Right atrium auricular region (tissue), 2 donors: ENCODE data around the gene FRMD1. TPM values are rescaled to one million over a fixed set of nuclear protein-coding genes. Genes with fewer than 3 reads are reported as not detected.

Experiments used
- DNase-seq: peaks from one replicate; pipeline ENCODE4 v3.0.0-alpha.2; 2019; ENCODE audit warnings: low spot score
- H3K27ac ChIP-seq, 2 donors: fragments of 200-600 bp; sonication (generic); 1 replicate in 1 of 2; 2 replicates in 1 of 2; pipeline ENCODE4 v1.5.1; 2016 to 2019
- H3K27me3 ChIP-seq, 2 donors: fragments of 200-600 bp; sonication (generic); one replicate each; pipeline versions ENCODE4 v1.5.1 to v1.6.0; 2017 to 2019
- H3K36me3 ChIP-seq: fragments of 200-600 bp; sonication (generic); one replicate; pipeline ENCODE4 v1.5.1; 2016
- H3K4me1 ChIP-seq, 2 donors: fragments of 200-600 bp; sonication (generic); one replicate each; pipeline versions ENCODE4 v1.5.1 to v1.6.0; 2017 to 2019
- H3K4me3 ChIP-seq, 2 donors: fragments of 200-600 bp; sonication (generic); 1 replicate in 1 of 2; 2 replicates in 1 of 2; pipeline ENCODE4 v1.5.1; 2017 to 2019; ENCODE audit warnings: mild to moderate bottlenecking in 1 of 2, moderate library complexity in 1 of 2
- H3K9me3 ChIP-seq, 2 donors: fragments of 200-600 bp; sonication (generic); one replicate each; pipeline ENCODE4 v1.5.1; 2019
- total RNA-seq, 2 donors: library from RNA; depleted of rRNA; stranded (reverse); fragments of >200 nt; gene quantifications; one replicate each; pipeline ENCODE4 v1.1.0, GENCODE V29; 2016
- TF ChIP-seq, protein P1 (sequence below), 2 donors: fragments of 200-600 bp; sonication (generic); IDR thresholded peaks; one replicate each; pipeline ENCODE4 v1.5.1; 2019; ENCODE audit warnings: antibody characterized with exemption in 2 of 2

The FRMD1 gene
- total RNA-seq, 2 donors from 2014 or later: 0.08 TPM; not detected in 1

GRCh38 chr6:168054765-168055560, 24.0 kb downstream of the FRMD1 start:
- no peak overlapping the region for H3K4me3 ChIP-seq
- no peaks in the 10 kb centered on the region for H3K9me3 ChIP-seq
- no peak for DNase-seq
- peak overlapping the region; percentile 34 to 40 for H3K27ac ChIP-seq
- H3K4me1 ChIP-seq: peaks cover 0 to 28% of the 10 kb centered on the region in 2 donors
- H3K36me3 ChIP-seq: no peaks in the 10 kb centered on the region
- TF ChIP-seq, protein P1, sequence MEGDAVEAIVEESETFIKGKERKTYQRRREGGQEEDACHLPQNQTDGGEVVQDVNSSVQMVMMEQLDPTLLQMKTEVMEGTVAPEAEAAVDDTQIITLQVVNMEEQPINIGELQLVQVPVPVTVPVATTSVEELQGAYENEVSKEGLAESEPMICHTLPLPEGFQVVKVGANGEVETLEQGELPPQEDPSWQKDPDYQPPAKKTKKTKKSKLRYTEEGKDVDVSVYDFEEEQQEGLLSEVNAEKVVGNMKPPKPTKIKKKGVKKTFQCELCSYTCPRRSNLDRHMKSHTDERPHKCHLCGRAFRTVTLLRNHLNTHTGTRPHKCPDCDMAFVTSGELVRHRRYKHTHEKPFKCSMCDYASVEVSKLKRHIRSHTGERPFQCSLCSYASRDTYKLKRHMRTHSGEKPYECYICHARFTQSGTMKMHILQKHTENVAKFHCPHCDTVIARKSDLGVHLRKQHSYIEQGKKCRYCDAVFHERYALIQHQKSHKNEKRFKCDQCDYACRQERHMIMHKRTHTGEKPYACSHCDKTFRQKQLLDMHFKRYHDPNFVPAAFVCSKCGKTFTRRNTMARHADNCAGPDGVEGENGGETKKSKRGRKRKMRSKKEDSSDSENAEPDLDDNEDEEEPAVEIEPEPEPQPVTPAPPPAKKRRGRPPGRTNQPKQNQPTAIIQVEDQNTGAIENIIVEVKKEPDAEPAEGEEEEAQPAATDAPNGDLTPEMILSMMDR (IDR thresholded peaks at IDR 0.05): no peak
- no peaks in the 10 kb centered on the region for H3K27me3 ChIP-seq

DNA sequence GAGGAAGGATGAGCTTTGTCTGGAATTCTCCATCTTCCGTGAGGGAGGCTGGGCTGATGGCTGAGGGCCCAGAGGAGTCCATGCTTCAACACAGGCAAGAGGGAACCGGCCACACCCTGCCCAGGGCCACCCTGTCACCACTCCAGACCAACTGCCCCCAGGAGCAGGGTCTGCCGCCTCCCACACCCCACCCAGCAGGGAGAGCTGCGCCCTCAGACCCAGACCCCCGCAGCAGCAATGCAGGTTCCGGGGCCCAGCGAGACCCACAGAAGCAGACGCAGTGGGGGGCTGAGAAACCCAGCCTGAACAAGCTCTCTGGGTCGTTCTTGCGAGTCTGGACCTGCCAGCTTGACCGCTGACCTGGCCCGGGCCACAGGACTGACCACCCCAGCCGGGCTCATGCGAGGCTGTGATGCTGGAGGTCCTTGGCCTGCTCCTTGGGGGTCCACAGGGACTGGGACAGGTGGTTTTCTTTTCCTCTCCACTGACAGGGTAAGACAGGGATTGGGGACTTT, 25.0 kb downstream of the FRMD1 start:
- peaks cover 0 to 28% of the 10 kb centered on the region in 2 donors for H3K4me1 ChIP-seq
- no peaks in the 10 kb centered on the region for H3K27me3 ChIP-seq
- H3K27ac ChIP-seq: peak overlapping the region in 1 of 2 donors; percentile 40
- no peaks in the 10 kb centered on the region for H3K9me3 ChIP-seq
- TF ChIP-seq, protein P1 (IDR thresholded peaks at IDR 0.05): no peak
- no peak overlapping the region for H3K4me3 ChIP-seq
- no peaks in the 10 kb centered on the region for H3K36me3 ChIP-seq
- DNase-seq: no peak

DNA sequence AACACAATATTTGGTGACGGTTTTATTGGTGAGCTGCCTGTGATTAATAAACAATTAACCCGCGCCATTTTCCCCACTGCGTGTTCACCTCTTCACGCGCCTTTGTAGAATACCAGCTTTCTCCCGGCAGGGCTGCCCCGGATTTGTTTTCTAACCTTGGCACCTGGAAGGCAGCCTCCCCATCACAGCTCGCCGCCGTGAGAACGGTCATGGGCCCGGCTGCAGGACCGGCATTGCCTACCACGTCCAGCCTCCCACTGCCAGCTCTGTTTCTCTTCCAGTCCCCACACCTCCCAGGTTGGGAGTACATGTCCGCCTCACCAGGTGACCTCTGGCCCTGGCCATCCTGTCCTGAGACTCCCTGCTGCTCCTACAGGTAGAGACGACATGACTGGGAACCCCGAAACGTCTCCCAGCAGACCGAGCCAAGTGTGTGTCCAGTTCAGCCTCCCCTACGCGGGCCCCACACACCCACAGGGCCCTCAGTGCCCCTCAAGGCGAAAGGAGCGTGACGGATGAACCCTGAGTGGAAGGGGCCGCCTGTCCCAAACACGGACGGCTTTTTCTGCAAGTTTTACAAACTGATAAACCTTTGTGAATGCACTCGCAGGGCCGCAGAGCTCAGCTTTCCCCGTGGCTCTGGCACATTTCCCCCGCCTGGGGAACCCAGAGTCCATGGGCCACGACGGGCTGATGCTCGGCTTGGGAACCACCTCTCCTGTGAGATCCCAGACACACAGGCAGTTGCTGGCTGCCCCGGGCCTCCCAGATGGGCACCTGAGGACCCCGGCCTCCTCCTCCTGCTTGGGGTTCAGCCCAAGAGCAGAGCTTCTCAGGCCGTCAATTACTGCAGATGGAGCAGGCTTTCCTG, 25.7 kb downstream of the FRMD1 start:
- no peak overlapping the region for H3K27ac ChIP-seq
- TF ChIP-seq, protein P1 (IDR thresholded peaks at IDR 0.05): no peak
- DNase-seq: no peak

GRCh38 chr6:168052291-168052891, 26.6 kb downstream of the FRMD1 start:
- H3K4me1 ChIP-seq: peaks cover 0 to 28% of the 10 kb centered on the region in 2 donors
- H3K4me3 ChIP-seq: no peak overlapping the region
- H3K36me3 ChIP-seq: no peaks in the 10 kb centered on the region
- TF ChIP-seq, protein P1 (IDR thresholded peaks at IDR 0.05): no peak
- no peaks in the 10 kb centered on the region for H3K27me3 ChIP-seq
- H3K9me3 ChIP-seq: no peaks in the 10 kb centered on the region
- H3K27ac ChIP-seq: no peak overlapping the region
- no peak for DNase-seq

More for the DNA sequence above, 25.7 kb downstream of the FRMD1 start:
- no peaks in the 10 kb centered on the region for H3K27me3 ChIP-seq
- H3K36me3 ChIP-seq: no peaks in the 10 kb centered on the region
- H3K4me1 ChIP-seq: peaks cover 0 to 28% of the 10 kb centered on the region in 2 donors
- no peak overlapping the region for H3K4me3 ChIP-seq
- no peaks in the 10 kb centered on the region for H3K9me3 ChIP-seq

DNA sequence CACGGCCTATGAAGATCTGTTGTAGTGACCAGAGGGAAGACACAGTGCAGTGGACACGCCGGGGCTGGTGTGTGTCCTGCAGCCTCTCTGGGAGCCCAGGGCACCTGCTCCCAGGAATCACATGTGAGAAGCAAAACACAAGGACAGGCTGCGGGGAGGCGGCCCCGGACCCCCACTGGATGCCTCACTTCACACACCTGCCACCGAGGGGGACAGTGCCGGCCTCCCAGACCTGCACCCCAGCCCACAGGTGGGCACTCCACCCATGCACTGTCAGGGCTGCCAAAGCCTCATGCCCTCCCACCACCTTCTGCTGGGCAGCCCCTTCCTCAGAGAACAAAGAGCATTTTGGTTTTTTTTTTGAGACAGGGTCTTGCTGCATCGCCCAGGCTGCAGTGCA, 27.4 kb downstream of the FRMD1 start:
- DNase-seq: no peak
- Histone ChIP-seq H3K4me1 (peaks cover 0 to 28% of the 10 kb centered on the region in 2 donors), H3K27me3 (no peaks in the 10 kb centered on the region), H3K9me3 (no peaks in the 10 kb centered on the region), H3K27ac (no peak overlapping the region), H3K4me3 (no peak overlapping the region), H3K36me3 (no peaks in the 10 kb centered on the region)
- TF ChIP-seq, protein P1 (IDR thresholded peaks at IDR 0.05): no peak
